Measurements from ENCODE around the gene MYRF.

MYRF gene

GRCh38 chr11:61743486-61744095 lies 8.8 kb upstream of the MYRF start:
- DNase-seq (ENCODE audit: extremely low read depth, low read depth): no peak
- H3K4me3 ChIP-seq (replicated peaks; ENCODE audit: low read depth, low read length): no peak overlapping the region
- no peak for TF ChIP-seq CTCF (IDR thresholded peaks at IDR 0.05; ENCODE audit: low read depth, low read length, missing control alignments)

GRCh38 chr11:61744181-61744580 lies 8.3 kb upstream of the MYRF start:
- no peak overlapping the region for H3K4me3 ChIP-seq (replicated peaks; ENCODE audit: low read depth, low read length)

GRCh38 chr11:61744609-61745156 lies 7.8 kb upstream of the MYRF start:
- DNase-seq (ENCODE audit: extremely low read depth, low read depth): no peak
- no peak overlapping the region for H3K4me3 ChIP-seq (replicated peaks; ENCODE audit: low read depth, low read length)
- no peak for TF ChIP-seq CTCF (IDR thresholded peaks at IDR 0.05; ENCODE audit: low read depth, low read length, missing control alignments)

More at GRCh38 chr11:61744181-61744580, 8.3 kb upstream of the MYRF start:
- DNase-seq (ENCODE audit: extremely low read depth, low read depth): no peak
- no peak for TF ChIP-seq CTCF (IDR thresholded peaks at IDR 0.05; ENCODE audit: low read depth, low read length, missing control alignments)

- no peak for TF ChIP-seq CTCF (IDR thresholded peaks at IDR 0.05; ENCODE audit: low read depth, low read length, missing control alignments)
Measured at GRCh38 chr11:61745781-61746441, 6.5 kb upstream of the MYRF start.

GRCh38 chr11:61746442-61747191 lies 5.8 kb upstream of the MYRF start:
- H3K4me3 ChIP-seq (replicated peaks; ENCODE audit: low read depth, low read length): no peak overlapping the region
- no peak for TF ChIP-seq CTCF (IDR thresholded peaks at IDR 0.05; ENCODE audit: low read depth, low read length, missing control alignments)
- DNase-seq (ENCODE audit: extremely low read depth, low read depth): no peak

More at GRCh38 chr11:61745781-61746441, 6.5 kb upstream of the MYRF start:
- H3K4me3 ChIP-seq (replicated peaks; ENCODE audit: low read depth, low read length): no peak overlapping the region
- DNase-seq (ENCODE audit: extremely low read depth, low read depth): no peak

GRCh38 chr11:61747192-61747966 lies 5.1 kb upstream of the MYRF start:
- no peak for DNase-seq (ENCODE audit: extremely low read depth, low read depth)
- no peak overlapping the region for H3K4me3 ChIP-seq (replicated peaks; ENCODE audit: low read depth, low read length)
- peak; percentile 93 for TF ChIP-seq CTCF (IDR thresholded peaks at IDR 0.05; ENCODE audit: low read depth, low read length, missing control alignments)
